BLaER1 treated with 17β-estradiol and CSF1 and Interleukin-3, amounts not matched to agents 10 nM and 100 nM (cell line): ENCODE results near the gene NBR1.
"Not testable (repeated sequence)": the region's sequence is repeated elsewhere in the genome, so short reads cannot be mapped to it uniquely, and the experiment has no call there.

Experiments
- H3K27ac ChIP-seq, 11 experiments: shearing (Covaris generic); formaldehyde crosslinking; 2 replicates each; pipeline ENCODE4 v1.8.1; 2022
- H3K27me3 ChIP-seq, 11 experiments: shearing (Covaris generic); formaldehyde crosslinking; 2 replicates each; pipeline ENCODE4 v1.8.1; 2022
- H3K36me3 ChIP-seq, 11 experiments: shearing (Covaris generic); formaldehyde crosslinking; 2 replicates each; pipeline ENCODE4 v1.8.1; 2022
- H3K4me1 ChIP-seq, 10 experiments: shearing (Covaris generic); formaldehyde crosslinking; 2 replicates each; pipeline ENCODE4 v1.8.1; 2022
- H3K4me2 ChIP-seq, 11 experiments: shearing (Covaris generic); formaldehyde crosslinking; 2 replicates each; pipeline ENCODE4 v1.8.1; 2022
- H3K4me3 ChIP-seq, 10 experiments: shearing (Covaris generic); formaldehyde crosslinking; 2 replicates each; pipeline ENCODE4 v1.8.1; 2022
- H3K9ac ChIP-seq, 11 experiments: shearing (Covaris generic); formaldehyde crosslinking; 2 replicates each; pipeline ENCODE4 v1.8.1; 2022
- H3K9me3 ChIP-seq, 11 experiments: shearing (Covaris generic); formaldehyde crosslinking; replicated peaks in 1 of 11; 2 replicates each; pipeline ENCODE4 v1.8.1; 2022
- H4K20me1 ChIP-seq, 11 experiments: shearing (Covaris generic); formaldehyde crosslinking; 2 replicates each; pipeline ENCODE4 v1.8.1; 2022
- Cebpa-rat ChIP-seq, 11 experiments: shearing (Covaris generic); IDR thresholded peaks; 2 replicates each; pipeline ENCODE4 v1.8.1; 2022

The NBR1 gene, protein sequence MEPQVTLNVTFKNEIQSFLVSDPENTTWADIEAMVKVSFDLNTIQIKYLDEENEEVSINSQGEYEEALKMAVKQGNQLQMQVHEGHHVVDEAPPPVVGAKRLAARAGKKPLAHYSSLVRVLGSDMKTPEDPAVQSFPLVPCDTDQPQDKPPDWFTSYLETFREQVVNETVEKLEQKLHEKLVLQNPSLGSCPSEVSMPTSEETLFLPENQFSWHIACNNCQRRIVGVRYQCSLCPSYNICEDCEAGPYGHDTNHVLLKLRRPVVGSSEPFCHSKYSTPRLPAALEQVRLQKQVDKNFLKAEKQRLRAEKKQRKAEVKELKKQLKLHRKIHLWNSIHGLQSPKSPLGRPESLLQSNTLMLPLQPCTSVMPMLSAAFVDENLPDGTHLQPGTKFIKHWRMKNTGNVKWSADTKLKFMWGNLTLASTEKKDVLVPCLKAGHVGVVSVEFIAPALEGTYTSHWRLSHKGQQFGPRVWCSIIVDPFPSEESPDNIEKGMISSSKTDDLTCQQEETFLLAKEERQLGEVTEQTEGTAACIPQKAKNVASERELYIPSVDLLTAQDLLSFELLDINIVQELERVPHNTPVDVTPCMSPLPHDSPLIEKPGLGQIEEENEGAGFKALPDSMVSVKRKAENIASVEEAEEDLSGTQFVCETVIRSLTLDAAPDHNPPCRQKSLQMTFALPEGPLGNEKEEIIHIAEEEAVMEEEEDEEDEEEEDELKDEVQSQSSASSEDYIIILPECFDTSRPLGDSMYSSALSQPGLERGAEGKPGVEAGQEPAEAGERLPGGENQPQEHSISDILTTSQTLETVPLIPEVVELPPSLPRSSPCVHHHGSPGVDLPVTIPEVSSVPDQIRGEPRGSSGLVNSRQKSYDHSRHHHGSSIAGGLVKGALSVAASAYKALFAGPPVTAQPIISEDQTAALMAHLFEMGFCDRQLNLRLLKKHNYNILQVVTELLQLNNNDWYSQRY

DNA sequence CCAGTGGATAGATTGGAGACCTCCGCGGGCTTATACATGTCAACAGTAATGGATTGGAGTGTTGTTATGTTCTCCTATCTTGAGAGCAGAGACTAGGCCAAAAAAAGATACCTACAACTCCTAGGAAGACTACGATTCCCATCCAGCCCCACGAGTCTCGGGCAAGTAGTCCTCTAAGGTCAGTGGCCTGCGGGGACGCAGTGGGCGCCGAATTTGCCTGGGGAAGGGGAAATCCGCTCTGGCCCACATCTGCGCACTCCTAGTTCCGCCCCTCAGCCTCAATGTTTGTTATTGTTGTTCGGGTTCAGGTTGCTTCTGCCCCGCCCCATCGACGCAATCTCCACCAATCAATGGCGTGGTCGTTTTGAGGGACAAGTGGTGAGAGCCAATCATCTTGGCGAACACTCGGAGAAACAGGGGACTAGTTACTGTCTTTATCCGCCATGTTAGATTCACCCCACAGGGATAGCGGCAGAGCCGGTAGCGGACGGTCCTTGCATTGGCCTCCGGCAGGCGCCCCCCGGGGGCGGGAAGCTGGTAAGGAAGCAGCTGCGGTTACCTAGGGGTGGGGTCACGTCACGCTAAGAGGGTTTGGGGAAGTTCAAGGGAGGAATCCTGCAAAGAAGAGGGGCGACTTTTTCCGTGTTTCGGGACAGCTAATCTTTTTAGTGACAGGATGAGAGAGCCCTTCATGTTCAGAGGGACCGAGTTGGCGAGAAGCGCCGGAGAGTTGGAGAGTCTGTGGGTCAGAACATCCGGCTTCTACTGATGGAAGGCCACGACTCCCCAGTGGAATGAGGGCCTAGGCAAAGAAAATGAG lies at the start of gene NBR1:
TSS of gene NBR1 (plus strand) at position 449 of the 820 bp plus-strand sequence. CDS start 4,586 bp downstream, outside the sequence.
- Histone ChIP-seq H3K9me3 (no peaks in the 10 kb centered on the region), H3K4me1 (peaks cover 32 to 55% (median 39%) of the 10 kb centered on the region in 10 experiments), H4K20me1 (peaks cover 0 to 33% (median 0%) of the 10 kb centered on the region in 11 experiments; a peak in 3 of 22 replicates), H3K4me2 (peak within 1 kb of the TSS; percentile 84 to 98 (median 94)), H3K27ac (peak within 1 kb of the TSS; percentile 81 to 99 (median 96)), H3K9ac (peak within 1 kb of the TSS; percentile 80 to 96 (median 91)), H3K27me3 (no peaks in the 10 kb centered on the region), H3K4me3 (peak within 1 kb of the TSS; percentile 62 to 88 (median 79)), H3K36me3 (peaks cover 0 to 20% (median 10%) of the 10 kb centered on the region in 11 experiments; a peak in 13 of 22 replicates)
- no peak for TF ChIP-seq Cebpa-rat (IDR thresholded peaks at IDR 0.05)

DNA sequence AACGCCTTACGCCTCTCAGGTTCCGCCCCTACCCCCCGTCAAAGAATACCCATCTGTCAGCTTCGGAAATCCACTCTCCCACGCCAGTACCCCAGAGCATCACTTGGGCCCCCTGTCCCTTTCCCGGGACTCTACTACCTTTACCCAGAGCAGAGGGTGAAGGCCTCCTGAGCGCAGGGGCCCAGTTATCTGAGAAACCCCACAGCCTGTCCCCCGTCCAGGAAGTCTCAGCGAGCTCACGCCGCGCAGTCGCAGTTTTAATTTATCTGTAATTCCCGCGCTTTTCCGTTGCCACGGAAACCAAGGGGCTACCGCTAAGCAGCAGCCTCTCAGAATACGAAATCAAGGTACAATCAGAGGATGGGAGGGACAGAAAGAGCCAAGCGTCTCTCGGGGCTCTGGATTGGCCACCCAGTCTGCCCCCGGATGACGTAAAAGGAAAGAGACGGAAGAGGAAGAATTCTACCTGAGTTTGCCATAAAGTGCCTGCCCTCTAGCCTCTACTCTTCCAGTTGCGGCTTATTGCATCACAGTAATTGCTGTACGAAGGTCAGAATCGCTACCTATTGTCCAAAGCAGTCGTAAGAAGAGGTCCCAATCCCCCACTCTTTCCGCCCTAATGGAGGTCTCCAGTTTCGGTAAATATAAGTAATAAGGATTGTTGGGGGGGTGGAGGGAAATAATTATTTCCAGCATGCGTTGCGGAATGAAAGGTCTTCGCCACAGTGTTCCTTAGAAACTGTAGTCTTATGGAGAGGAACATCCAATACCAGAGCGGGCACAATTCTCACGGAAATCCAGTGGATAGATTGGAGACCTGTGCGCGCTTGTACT lies 45.7 kb upstream of the NBR1 start, which contains the start of gene BRCA1:
TSS of gene BRCA1 (minus strand) at position 232 of the 834 bp plus-strand sequence. CDS start 1,268 bp downstream, outside the sequence.
- Histone ChIP-seq H3K4me3 (peak within 1 kb of the TSS; percentile 62 to 86 (median 82)), H3K36me3 (peaks cover 7 to 60% (median 40%) of the 10 kb centered on the region in 11 experiments; a peak in 19 of 22 replicates), H3K4me1 (peaks cover 40 to 54% (median 49%) of the 10 kb centered on the region in 10 experiments), H3K27me3 (no peaks in the 10 kb centered on the region), H3K27ac (peak within 1 kb of the TSS; percentile 65 to 93 (median 91)), H3K4me2 (peak within 1 kb of the TSS; percentile 91 to 99 (median 96)), H3K9ac (peak within 1 kb of the TSS; percentile 78 to 93 (median 88)), H4K20me1 (no peaks in the 10 kb centered on the region), H3K9me3 (peaks cover 0 to 12% (median 5%) of the 10 kb centered on the region in 11 experiments; a peak in 8 of 22 replicates)
- TF ChIP-seq Cebpa-rat (IDR thresholded peaks at IDR 0.05) = peak in 8 of 11 experiments; percentile 18 to 83 (median 52); a peak in 10 of 22 replicates

DNA sequence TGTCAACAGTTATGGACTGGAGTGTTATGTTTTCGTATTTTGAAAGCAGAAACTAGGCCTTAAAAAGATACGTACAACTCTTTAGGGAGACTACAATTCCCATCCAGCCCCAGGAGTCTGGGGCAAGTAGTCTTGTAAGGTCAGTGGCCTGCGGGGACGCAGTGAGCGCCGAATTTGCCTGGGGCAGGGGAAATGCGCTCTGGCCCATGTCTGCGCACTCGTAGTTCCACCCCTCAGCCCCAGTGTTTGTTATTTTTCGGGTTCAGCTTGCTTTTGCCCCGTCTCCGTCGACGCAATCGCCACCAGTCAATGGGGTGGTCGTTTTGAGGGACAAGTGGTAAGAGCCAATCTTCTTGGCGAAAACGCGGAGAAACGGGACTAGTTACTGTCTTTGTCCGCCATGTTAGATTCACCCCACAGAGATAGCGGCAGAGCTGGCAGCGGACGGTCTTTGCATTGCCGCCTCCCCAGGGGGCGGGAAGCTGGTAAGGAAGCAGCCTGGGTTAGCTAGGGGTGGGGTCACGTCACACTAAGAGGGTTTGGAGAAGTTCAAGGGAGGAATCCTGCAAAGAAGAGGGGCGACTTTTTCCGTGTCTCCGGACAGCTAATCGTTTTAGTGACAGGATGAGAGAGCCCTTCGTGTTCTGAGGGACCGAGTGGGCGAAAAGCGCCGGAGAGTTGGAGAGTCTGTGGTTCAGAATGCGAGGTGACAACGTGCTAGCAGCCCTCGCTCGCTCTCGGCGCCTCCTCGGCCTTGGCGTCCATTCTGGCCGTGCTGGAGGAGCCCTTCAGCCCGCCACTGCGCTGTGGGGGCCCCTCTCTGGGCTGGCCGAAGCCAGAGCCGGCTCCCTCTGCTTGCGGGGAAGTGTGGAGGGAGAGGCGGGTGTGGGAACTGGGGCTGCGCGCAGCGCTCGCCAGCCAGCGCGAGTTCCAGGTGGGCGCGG lies 44.8 kb upstream of the NBR1 start:
- no peak for TF ChIP-seq Cebpa-rat (IDR thresholded peaks at IDR 0.05)

DNA sequence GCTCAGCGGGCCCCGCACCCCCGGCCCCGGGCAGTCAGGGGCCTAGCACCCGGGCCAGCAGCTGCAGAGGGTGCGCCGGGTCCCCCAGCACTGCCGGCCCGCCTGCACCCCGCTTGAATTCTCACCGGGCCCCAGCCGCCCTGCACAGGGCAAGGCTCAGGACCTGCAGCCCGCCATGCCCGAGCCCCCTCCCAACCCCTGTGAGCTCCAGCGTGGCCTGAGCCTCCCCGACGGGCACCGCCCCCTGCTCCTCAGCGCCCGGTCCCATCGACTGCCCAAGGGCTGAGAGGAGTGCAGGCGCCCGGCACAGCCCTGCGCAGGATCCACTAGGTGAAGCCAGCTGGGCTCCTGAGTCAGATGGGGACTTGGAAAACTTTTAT lies 44.1 kb upstream of the NBR1 start:
- Histone ChIP-seq H3K9ac (peak overlapping the region in 2 of 11 experiments; percentile 87 to 90; a peak in 1 of 22 replicates), H3K9me3 (peaks cover 0 to 12% (median 5%) of the 10 kb centered on the region in 11 experiments; a peak in 8 of 22 replicates), H3K4me1 (peaks cover 43 to 70% (median 60%) of the 10 kb centered on the region in 10 experiments), H4K20me1 (no peaks in the 10 kb centered on the region), H3K27ac (peak overlapping the region in 7 of 11 experiments; percentile 2 to 92 (median 91); a peak in 6 of 22 replicates), H3K4me3 (peak overlapping the region in 7 of 10 experiments; percentile 72 to 86 (median 83); a peak in 5 of 20 replicates), H3K4me2 (peak overlapping the region; percentile 91 to 99 (median 96); a peak in 17 of 22 replicates), H3K36me3 (peaks cover 7 to 51% (median 30%) of the 10 kb centered on the region in 11 experiments; a peak in 19 of 22 replicates), H3K27me3 (no peaks in the 10 kb centered on the region)
- TF ChIP-seq Cebpa-rat (IDR thresholded peaks at IDR 0.05) = no peak

More for the DNA sequence above, 44.8 kb upstream of the NBR1 start:
- H3K9ac ChIP-seq = peak overlapping the region; percentile 78 to 93 (median 88)
- peaks cover 43 to 63% (median 53%) of the 10 kb centered on the region in 10 experiments for H3K4me1 ChIP-seq
- peaks cover 7 to 51% (median 31%) of the 10 kb centered on the region in 11 experiments; a peak in 18 of 22 replicates for H3K36me3 ChIP-seq
- no peaks in the 10 kb centered on the region for H3K27me3 ChIP-seq
- H3K4me3 ChIP-seq = peak overlapping the region; percentile 62 to 86 (median 82)
- no peaks in the 10 kb centered on the region for H4K20me1 ChIP-seq
- H3K27ac ChIP-seq = peak overlapping the region; percentile 65 to 93 (median 91)
- peak overlapping the region; percentile 91 to 99 (median 96) for H3K4me2 ChIP-seq
- H3K9me3 ChIP-seq = peaks cover 0 to 12% (median 5%) of the 10 kb centered on the region in 11 experiments; a peak in 8 of 22 replicates

DNA sequence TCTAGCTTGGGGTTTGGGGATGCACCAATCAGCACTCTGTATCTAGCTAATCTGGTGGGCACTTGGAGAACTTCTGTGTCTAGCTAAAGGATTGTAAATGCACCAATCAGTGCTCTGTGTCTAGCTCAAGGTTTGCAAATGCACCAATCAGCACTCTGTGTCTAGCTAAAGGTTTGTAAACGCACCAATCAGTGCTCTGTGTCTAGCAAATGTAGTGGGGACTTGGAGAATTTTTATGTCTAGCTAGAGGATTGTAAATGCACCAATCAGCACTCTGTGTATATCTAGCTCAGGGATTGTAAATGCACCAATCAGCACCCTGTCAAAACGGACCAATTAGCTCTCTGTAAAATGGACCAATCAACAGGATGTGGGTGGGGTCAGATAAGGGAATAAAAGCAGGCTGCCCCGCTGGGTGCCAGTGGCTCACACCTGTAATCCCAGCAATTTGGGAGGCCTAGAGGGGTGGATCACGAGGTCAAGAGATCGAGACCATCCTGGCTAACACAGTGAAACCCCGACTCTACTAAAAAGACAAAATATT lies 43.6 kb upstream of the NBR1 start:
- Histone ChIP-seq H3K4me1 (peaks cover 43 to 75% (median 65%) of the 10 kb centered on the region in 10 experiments), H3K36me3 (peaks cover 7 to 51% (median 34%) of the 10 kb centered on the region in 11 experiments; a peak in 20 of 22 replicates), H3K27ac (peak overlapping the region in 2 of 11 experiments; percentile 78 to 92; a peak in 4 of 22 replicates), H3K4me2 (peak overlapping the region in 5 of 11 experiments; percentile 67 to 99 (median 97); a peak in 7 of 22 replicates), H3K9me3 (peaks cover 0 to 12% (median 5%) of the 10 kb centered on the region in 11 experiments; a peak in 8 of 22 replicates)
- not testable (repeated sequence) for H3K4me3 ChIP-seq, H3K27me3 ChIP-seq, H4K20me1 ChIP-seq, H3K9ac ChIP-seq

DNA sequence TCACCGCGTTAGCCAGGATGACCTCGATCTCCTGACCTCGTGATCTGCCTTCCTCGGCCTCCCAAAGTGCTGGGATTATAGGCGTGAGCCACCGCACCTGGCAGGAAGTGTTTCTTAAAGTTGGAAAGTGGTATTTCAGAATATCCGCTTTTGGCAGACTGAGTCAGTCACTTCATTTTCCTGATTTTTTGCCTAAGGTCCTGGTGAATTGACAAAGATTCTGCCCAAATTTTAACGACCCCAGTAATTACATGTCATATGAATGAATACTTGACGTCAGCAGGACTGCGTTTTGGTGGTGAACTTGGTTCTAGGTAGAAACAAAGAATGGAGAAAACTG lies 41.4 kb upstream of the NBR1 start:
- Histone ChIP-seq H3K4me3 (peak overlapping the region in 6 of 10 experiments; percentile 3 to 39 (median 11); a peak in 7 of 20 replicates), H3K27ac (peak overlapping the region in 10 of 11 experiments; percentile 35 to 92 (median 73); a peak in 20 of 22 replicates), H4K20me1 (no peaks in the 10 kb centered on the region), H3K9me3 (peaks cover 0 to 12% (median 5%) of the 10 kb centered on the region in 11 experiments; a peak in 8 of 22 replicates), H3K27me3 (no peaks in the 10 kb centered on the region), H3K4me2 (peak overlapping the region; percentile 50 to 97 (median 71)), H3K9ac (peak overlapping the region; percentile 42 to 73 (median 59); a peak in 21 of 22 replicates), H3K4me1 (peaks cover 44 to 83% (median 73%) of the 10 kb centered on the region in 10 experiments), H3K36me3 (peaks cover 18 to 60% (median 45%) of the 10 kb centered on the region in 11 experiments)
- no peak for TF ChIP-seq Cebpa-rat (IDR thresholded peaks at IDR 0.05)
